Measurements from ENCODE around the gene FHOD3.
A peak's percentile ranks its signal among the peaks of the same experiment; 100 is the strongest.

GRCh38 chr18:36503477-36503876 is 206.0 kb downstream of the FHOD3 start:
- TF ChIP-seq EZH2 (IDR thresholded peaks at IDR 0.05; ENCODE audit: low read depth, unreplicated experiment), result no peak
- TF ChIP-seq CTCF (conservative IDR thresholded peaks at IDR 0.05; ENCODE audit: low read depth in 2 of 2), result peak in 1 of 2 experiments; percentile 44; a peak in 2 of 4 replicates
- no peak for TF ChIP-seq EZH2phosphoT487 (IDR thresholded peaks at IDR 0.05; ENCODE audit: unreplicated experiment)
- TF ChIP-seq CREB1 (CRISPR knock-in tag; IDR thresholded peaks at IDR 0.05; ENCODE audit: low read depth), result no peak
